Stomach (tissue), 4 donors: ENCODE results near the gene SLC38A1.

Experiments used
- EP300 ChIP-seq: sonication (generic); formaldehyde crosslinking; IDR thresholded peaks from one replicate; pipeline ENCODE4 v1.6.1; 2017; ENCODE audit warnings: antibody characterized with exemption
- POLR2A ChIP-seq, 4 donors: fragments of 450-650 bp; IDR thresholded peaks; one replicate each; pipeline ENCODE4 v1.6.1; 2016; ENCODE audit warnings: antibody characterized with exemption in 4 of 4, control low read depth in 2 of 4, mild to moderate bottlenecking in 1 of 4, moderate library complexity in 1 of 4
- POLR2AphosphoS5 ChIP-seq, 3 donors: sonication (generic); formaldehyde crosslinking; IDR thresholded peaks; one replicate each; pipeline ENCODE4 v1.6.1; 2016; ENCODE audit warnings: antibody characterized with exemption in 3 of 3
- TF ChIP-seq, protein P1 (sequence below), 7 experiments: fragments of 450-650 bp in 4 of 7; fragments of 200-600 bp in 3 of 7; sonication (generic) in 3 of 7; IDR thresholded peaks; one replicate each; pipeline ENCODE4 v1.5.1; 2016 to 2019; ENCODE audit warnings: antibody characterized with exemption in 7 of 7, control low read depth in 2 of 7, mild to moderate bottlenecking in 1 of 7

GRCh38 chr12:46144433-46144832, 124.4 kb downstream of the SLC38A1 start:
- TF ChIP-seq, protein P1, sequence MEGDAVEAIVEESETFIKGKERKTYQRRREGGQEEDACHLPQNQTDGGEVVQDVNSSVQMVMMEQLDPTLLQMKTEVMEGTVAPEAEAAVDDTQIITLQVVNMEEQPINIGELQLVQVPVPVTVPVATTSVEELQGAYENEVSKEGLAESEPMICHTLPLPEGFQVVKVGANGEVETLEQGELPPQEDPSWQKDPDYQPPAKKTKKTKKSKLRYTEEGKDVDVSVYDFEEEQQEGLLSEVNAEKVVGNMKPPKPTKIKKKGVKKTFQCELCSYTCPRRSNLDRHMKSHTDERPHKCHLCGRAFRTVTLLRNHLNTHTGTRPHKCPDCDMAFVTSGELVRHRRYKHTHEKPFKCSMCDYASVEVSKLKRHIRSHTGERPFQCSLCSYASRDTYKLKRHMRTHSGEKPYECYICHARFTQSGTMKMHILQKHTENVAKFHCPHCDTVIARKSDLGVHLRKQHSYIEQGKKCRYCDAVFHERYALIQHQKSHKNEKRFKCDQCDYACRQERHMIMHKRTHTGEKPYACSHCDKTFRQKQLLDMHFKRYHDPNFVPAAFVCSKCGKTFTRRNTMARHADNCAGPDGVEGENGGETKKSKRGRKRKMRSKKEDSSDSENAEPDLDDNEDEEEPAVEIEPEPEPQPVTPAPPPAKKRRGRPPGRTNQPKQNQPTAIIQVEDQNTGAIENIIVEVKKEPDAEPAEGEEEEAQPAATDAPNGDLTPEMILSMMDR (IDR thresholded peaks at IDR 0.05): no peak
- TF ChIP-seq POLR2AphosphoS5 (IDR thresholded peaks at IDR 0.05): no peak
- TF ChIP-seq POLR2A (IDR thresholded peaks at IDR 0.05): no peak
- no peak for TF ChIP-seq EP300
